Smooth muscle cell (in vitro differentiated cells): ENCODE data around the gene WDR27. TPM values are rescaled to one million over a fixed set of nuclear protein-coding genes. Genes with fewer than 3 reads are reported as not detected.

ENCODE experiments used
- DNase-seq: peaks from one replicate; lab custom pipeline; 2025; ENCODE audit not compliant: unreplicated experiment; lab: John Stamatoyannopoulos, UW
- H2AFZ ChIP-seq: fragments of 200-600 bp; sonication (generic); 2 replicates; pipeline ENCODE4 v1.6.0; 2016; ENCODE audit warnings: antibody characterized with exemption, low read depth, mild to moderate bottlenecking
- H3F3A ChIP-seq: fragments of 200-600 bp; sonication (generic); 2 replicates; pipeline ENCODE4 v1.6.0; 2017; ENCODE audit warnings: antibody characterized with exemption, low read depth
- H3K27ac ChIP-seq: fragments of 200-600 bp; sonication (generic); 2 replicates; pipeline ENCODE4 v1.5.1; 2016; ENCODE audit warnings: low read depth, mild to moderate bottlenecking
- H3K27me3 ChIP-seq: fragments of 200-600 bp; sonication (generic); 2 replicates; pipeline ENCODE4 v1.6.1; 2016; ENCODE audit warnings: low read depth, mild to moderate bottlenecking
- H3K36me3 ChIP-seq: fragments of 200-600 bp; sonication (generic); 2 replicates; pipeline ENCODE4 v1.5.1; 2016; ENCODE audit warnings: low read depth
- H3K4me1 ChIP-seq: fragments of 200-600 bp; sonication (generic); 2 replicates; pipeline ENCODE4 v1.5.1; 2016; ENCODE audit warnings: low read depth
- H3K4me2 ChIP-seq: fragments of 200-600 bp; sonication (generic); 2 replicates; pipeline ENCODE4 v1.6.0; 2016; ENCODE audit warnings: mild to moderate bottlenecking
- H3K4me3 ChIP-seq: fragments of 200-600 bp; sonication (generic); 2 replicates; pipeline ENCODE4 v1.5.1; 2016; ENCODE audit warnings: mild to moderate bottlenecking
- H3K79me2 ChIP-seq: fragments of 200-600 bp; sonication (generic); 2 replicates; pipeline ENCODE4 v1.6.0; 2016; ENCODE audit warnings: low read depth, mild to moderate bottlenecking
- H3K9ac ChIP-seq: fragments of 200-600 bp; sonication (generic); 2 replicates; pipeline ENCODE4 v1.6.0; 2016; ENCODE audit warnings: low read depth
- H3K9me3 ChIP-seq: fragments of 200-600 bp; sonication (generic); replicated peaks from 2 replicates; pipeline ENCODE4 v1.5.1; 2016; ENCODE audit warnings: low read depth
- H4K20me1 ChIP-seq: fragments of 200-600 bp; sonication (generic); 2 replicates; pipeline ENCODE4 v1.6.0; 2016; ENCODE audit warnings: low read depth
- CTCF ChIP-seq: fragments of 200-600 bp; sonication (generic); IDR thresholded peaks from 2 replicates; pipeline ENCODE4 v1.5.1; 2017; ENCODE audit warnings: borderline replicate concordance, mild to moderate bottlenecking, antibody characterized with exemption; ENCODE audit not compliant: insufficient read depth, poor library complexity, severe bottlenecking
- WGBS: methylation state at CpG from one replicate; pipeline ENCODE4 v1.1.7; 2016; ENCODE audit warnings: low lambda C conversion rate; 5-methylcytosine and 5-hydroxymethylcytosine counted together
- polyA plus RNA-seq: library from polyadenylated mRNA; unstranded; fragments of >200 nt; fragmentation: Nextera tagmentation; extraction: Ambion mirVana; gene quantifications from 2 replicates; pipeline ENCODE4 v1.2.1, GENCODE V29; 2016
- total RNA-seq: library from RNA; depleted of rRNA; stranded (reverse); fragments of >200 nt; gene quantifications from 2 replicates; pipeline ENCODE4 v1.2.3, GENCODE V29; 2014

WDR27 gene
- total and polyA plus RNA-seq, 2 experiments from 2014 or later: 26.0 to 47.0 TPM

DNA sequence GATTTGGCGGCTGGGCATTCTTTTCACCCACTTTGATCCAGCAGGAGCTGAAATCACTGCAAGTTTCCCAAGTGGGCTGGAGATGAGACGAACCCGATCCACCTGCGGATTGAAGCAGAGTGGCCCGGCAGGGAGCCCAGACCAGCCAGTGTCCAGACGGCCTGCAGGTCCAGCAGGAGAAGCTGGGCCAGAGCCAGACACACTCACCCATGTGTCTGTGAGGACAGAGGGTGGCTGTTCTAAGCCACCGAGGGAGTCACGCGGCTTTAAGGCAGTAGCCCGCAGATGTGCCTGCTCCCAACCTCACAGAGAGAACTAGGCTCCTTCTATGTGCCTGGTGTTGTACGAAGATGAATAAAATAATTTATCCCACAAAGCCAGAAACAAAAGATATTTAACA lies 200.7 kb downstream of the WDR27 start:
- no peak overlapping the region for H3K4me3 ChIP-seq
- no peak overlapping the region for H3K27ac ChIP-seq
- no peak overlapping the region for H3K4me2 ChIP-seq
- no peak overlapping the region for H2AFZ ChIP-seq
- no peaks in the 10 kb centered on the region for H3K27me3 ChIP-seq
- WGBS: 96% methylated on average over 11 of the region's 11 CpGs
- DNase-seq: no peak
- H3K79me2 ChIP-seq: no peaks in the 10 kb centered on the region
- TF ChIP-seq CTCF: no peak
- H3K36me3 ChIP-seq: no peaks in the 10 kb centered on the region
- no peaks in the 10 kb centered on the region for H3K4me1 ChIP-seq
- no peaks in the 10 kb centered on the region for H4K20me1 ChIP-seq
- H3K9me3 ChIP-seq: peaks cover under 1% of the 10 kb centered on the region
- no peak overlapping the region for H3K9ac ChIP-seq
- no peaks in the 10 kb centered on the region for H3F3A ChIP-seq

GRCh38 chr6:169500688-169501087 lies 201.1 kb downstream of the WDR27 start:
- Histone ChIP-seq H3K36me3 (no peaks in the 10 kb centered on the region), H3K27ac (no peak overlapping the region), H3F3A (no peaks in the 10 kb centered on the region), H3K4me2 (no peak overlapping the region), H4K20me1 (no peaks in the 10 kb centered on the region), H3K4me1 (no peaks in the 10 kb centered on the region), H3K9ac (no peak overlapping the region), H3K4me3 (no peak overlapping the region), H3K27me3 (no peaks in the 10 kb centered on the region), H3K9me3 (peaks cover 4% of the 10 kb centered on the region), H3K79me2 (no peaks in the 10 kb centered on the region), H2AFZ (no peak overlapping the region)
- 93% methylated on average over 15 of the region's 15 CpGs for WGBS
- TF ChIP-seq CTCF: no peak
- DNase-seq: no peak

DNA sequence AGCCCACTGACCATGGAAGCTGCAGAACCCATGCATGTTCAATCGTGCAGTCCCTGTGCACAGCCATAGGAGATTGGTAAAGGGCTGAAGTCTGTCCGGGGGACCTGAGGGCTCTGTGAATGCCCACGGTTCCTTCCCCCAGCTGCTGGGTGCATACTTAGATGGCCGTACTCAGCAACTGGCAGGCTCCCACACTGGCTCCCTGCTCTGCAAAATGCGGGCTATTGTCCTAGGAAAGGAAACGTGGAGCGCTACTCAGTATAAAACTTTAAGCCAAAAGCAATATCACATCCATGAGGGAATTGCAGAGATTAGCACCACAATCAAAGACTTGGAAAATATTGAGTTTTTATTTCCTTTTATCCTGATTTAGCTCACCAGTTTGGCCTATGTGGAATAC lies 202.0 kb downstream of the WDR27 start:
- H4K20me1 ChIP-seq: no peaks in the 10 kb centered on the region
- no peaks in the 10 kb centered on the region for H3K27me3 ChIP-seq
- H3K4me3 ChIP-seq: no peak overlapping the region
- no peaks in the 10 kb centered on the region for H3K79me2 ChIP-seq
- no peak for TF ChIP-seq CTCF
- no peaks in the 10 kb centered on the region for H3F3A ChIP-seq
- H3K9ac ChIP-seq: no peak overlapping the region
- DNase-seq: no peak
- peaks cover 4% of the 10 kb centered on the region for H3K9me3 ChIP-seq
- H2AFZ ChIP-seq: no peak overlapping the region
- H3K36me3 ChIP-seq: no peaks in the 10 kb centered on the region
- H3K4me1 ChIP-seq: no peaks in the 10 kb centered on the region
- WGBS: 88% methylated on average over 7 of the region's 7 CpGs
- H3K27ac ChIP-seq: no peak overlapping the region
- no peak overlapping the region for H3K4me2 ChIP-seq

DNA sequence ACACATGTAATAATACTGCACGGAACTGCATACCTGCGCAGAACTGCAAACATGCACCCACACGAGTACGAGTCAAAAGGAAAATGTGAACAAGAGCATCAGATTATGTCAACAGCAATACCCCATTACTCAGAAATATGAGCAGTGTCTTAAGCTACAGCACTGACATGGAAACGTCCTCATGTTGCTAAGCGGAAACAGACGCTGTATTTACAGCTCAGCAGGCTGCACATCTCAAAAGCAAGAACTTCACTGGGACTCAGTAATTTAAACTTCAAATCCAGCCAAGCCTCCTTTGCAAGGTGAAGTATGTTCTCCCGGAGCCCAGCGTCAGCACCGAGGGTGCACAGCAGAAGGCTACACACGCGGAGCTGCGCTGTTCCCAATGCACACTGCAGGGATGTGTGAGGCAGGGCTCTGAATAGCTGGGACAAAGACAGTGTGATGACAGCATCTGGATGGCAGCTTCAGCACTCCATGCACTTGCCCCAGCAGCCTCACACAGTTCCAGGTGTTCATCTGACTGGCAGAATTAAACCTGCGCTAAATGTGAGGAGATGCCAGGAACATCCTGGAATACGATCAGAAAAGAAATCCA lies 202.8 kb downstream of the WDR27 start:
- Histone ChIP-seq H3K4me3 (no peak overlapping the region), H3K9ac (no peak overlapping the region), H3K27me3 (no peaks in the 10 kb centered on the region), H3K4me1 (no peaks in the 10 kb centered on the region), H3K4me2 (no peak overlapping the region), H4K20me1 (no peaks in the 10 kb centered on the region), H3K79me2 (no peaks in the 10 kb centered on the region), H3F3A (no peaks in the 10 kb centered on the region), H3K36me3 (no peaks in the 10 kb centered on the region), H3K9me3 (peaks cover 4% of the 10 kb centered on the region), H2AFZ (no peak overlapping the region), H3K27ac (no peak overlapping the region)
- WGBS: 87% methylated on average over 15 of the region's 15 CpGs
- no peak for TF ChIP-seq CTCF
- no peak for DNase-seq
